ENCODE data around the gene DEAF1.
"Not testable (repeated sequence)": the region's sequence is repeated elsewhere in the genome, so short reads cannot be mapped to it uniquely, and the experiment has no call there.

Gene DEAF1

GRCh38 chr11:679271-680207, 15.5 kb downstream of the DEAF1 start:
- DNase-seq = no peak

DNA sequence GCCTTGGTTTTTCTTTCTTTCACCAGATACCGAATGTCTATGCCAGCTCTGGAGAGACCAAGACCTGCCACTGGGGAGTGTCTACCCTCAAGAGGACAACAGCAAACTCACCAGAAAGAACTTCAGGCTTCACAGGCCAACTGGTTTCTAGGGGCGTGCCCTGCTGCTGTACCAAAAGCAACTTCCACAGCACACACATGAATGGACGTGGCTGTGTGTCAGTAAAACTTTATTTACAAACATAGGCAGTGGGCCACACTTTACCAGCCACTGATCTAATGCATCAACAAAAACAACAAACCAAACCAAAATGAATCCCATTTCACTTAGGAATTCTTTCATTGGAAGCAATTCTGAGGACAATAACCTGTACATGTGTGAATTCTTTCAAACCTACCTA, 16.7 kb downstream of the DEAF1 start:
- no peak for DNase-seq

DNA sequence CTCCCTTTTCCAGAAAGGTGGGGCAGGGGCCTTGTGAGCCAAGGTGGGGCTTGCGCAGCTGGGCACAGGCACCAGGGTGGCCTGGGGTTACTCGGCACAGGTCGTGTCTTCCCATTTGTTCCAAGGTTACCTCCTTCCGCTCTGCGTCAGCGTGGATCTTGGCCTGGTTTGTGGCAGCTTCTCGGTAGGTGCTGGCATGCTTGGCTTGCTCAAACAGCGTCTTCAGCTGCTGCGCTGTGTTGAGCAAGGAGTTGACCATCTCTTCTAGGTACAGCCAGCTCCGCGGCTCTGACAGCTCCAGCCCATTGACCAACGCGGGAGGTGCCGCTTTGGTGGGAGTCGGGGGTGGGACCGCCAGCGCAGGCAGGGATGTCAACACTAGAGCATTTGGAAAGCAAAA, 20.6 kb downstream of the DEAF1 start:
- no peak for DNase-seq

DNA sequence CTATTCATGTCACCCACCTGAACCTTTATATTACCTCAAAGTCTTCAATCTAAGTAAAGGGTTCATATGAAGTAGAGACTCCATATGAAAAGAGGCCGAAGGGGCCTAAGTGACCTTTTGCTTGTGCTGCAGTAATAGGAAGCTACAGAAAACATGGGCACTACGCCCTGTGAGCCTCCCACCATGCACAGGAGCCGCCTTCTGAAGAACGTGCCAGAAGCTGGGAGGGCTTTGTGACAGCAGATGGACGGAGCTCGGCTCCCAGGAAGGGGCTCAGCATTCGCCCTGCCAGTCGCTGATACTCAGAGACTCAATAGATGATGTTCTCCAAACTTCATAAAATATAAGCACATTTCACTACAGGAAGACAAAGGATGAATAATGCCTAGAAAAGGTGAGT, 21.2 kb downstream of the DEAF1 start:
- no peak for DNase-seq

DNA sequence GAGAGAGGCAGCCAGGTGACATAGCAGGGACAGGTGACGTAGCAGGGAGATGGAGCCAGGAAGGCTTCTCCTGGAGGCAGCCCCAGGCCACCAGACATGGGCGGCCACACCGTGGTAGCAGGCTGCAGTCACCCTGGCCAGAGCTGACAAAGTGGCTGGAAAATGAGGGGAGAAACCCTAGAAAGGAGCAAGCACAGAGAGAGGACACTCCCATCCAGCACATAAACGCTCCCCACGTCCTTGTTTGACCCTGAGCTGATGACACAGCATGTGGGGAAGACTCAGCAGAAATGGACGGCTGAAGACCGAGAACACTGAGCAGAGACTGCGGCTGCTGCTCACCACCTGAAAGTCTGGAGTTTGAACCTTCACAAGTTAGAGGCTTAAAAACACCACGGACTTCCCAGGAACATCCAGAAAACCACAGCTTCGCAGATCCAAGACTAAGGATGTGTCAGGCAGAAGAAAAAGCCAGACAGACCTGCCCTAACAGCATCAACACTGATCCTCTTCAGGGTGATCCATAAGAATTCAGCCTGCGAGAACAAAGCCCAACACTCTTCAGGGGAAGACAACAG, 29.2 kb downstream of the DEAF1 start:
- DNase-seq = no peak

DNA sequence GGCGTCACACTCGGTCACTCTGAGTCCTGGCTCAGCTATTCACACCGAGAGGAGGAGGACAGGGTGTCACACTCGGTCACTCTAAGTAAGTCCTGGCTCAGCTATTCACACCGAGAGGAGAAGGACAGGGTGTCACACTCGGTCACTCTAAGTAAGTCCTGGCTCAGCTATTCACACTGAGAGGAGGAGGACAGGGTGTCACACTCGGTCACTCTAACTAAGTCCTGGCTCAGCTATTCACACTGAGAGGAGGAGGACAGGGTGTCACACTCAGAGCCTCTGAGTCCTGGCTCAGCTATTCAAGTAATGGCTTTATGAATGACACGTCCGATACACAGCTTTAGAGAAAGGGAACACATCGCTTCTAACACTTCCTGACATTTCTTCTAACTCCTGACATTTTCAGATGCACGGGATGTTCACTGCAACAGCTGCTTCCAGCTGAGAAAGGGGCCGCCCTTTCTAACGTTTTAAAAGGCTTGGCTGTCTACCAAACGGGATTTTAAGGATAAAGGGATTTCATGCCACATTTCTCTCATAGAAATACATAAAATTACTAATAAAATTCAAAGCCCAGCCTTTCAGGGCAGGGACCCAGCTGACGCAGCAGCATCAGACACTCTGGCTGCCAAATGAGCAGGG, 29.8 kb downstream of the DEAF1 start:
- DNase-seq = no peak

DNA sequence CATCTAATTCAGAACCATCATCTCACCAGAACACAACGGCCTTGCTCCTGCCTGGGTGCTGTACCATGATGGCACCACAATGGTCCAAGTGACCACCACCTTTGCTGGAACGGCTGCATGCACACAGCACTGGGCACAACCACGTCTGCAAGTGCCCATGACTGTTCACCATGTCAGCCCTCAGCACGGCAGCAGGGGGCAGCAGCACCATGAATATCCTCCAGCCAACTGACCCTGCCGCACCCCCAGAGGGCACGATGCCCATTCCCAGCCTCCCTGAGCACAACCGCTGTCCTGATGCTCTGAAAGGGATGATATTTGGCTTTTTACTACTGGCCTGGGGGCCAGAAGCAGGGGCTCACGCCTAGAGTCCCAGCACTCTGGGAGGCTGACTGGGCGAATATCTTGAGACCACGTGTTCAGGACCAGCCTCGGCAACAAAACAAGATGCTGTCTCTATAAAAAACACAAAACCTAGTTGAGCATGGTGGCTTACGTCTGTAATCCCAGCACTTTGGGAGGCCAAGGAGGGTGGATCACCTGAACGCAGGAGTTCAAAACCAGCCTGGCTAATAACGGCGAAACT, 32.2 kb downstream of the DEAF1 start:
- peak in 1 of 2 experiments; percentile 10 for DNase-seq

DNA sequence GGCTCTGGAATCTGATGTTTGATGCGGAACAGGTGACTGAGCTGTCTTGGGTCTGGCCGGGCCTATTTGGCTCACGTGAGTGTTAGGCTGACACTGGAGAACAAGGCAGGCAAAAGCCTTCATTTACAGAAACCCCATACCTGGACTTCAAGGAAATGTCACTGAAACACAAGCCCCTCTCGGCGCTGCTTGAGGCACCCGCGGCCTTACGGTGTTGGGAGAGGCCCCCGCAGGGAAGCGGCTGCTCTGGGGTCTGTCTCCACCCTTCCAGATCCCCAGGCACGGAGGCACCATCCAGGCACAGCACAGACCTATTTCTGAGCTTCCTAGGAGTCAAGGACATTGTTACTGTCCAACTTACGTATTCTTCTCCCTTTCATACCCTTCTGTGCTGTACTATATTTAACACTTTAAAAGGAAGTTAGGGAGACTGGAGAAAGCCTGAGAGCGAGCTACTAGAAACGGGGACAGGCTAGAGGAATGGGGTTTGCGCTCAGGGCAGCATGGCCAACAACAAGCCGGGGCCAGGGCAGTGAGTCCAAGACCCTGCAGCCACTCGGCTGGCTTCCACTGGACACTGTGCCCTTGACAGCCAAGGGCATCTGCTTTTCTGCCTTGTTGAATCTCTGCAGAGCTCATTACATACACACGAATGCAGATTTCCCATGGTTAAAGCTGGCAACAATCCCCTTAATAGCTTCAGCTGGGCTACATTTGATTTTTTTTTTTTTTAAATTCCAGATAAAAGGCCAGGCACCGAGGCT, 34.2 kb downstream of the DEAF1 start:
- no peak for DNase-seq

DNA sequence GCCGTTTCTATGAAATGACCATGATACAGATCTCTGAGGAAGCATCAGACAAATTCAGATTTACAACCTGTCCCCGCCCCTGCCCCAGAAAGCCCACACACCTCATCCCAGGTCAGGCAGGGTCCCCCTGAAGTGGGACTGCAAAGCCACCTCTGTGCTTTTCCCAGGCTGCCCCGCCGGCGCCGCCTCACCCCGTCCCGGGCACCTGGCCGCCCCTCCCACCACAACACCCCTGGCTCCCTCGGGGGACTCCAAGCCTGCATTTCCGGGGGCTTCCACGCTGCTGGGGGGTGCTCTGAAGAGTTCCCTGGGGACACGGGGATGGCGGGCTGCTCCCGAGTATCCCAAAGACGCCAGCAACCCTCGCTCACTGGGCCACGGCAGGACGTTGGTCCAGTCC, 34.7 kb downstream of the DEAF1 start:
- no peak for DNase-seq

- no peak for DNase-seq
Observed at GRCh38 chr11:659532-660085, 35.4 kb downstream of the DEAF1 start.

DNA sequence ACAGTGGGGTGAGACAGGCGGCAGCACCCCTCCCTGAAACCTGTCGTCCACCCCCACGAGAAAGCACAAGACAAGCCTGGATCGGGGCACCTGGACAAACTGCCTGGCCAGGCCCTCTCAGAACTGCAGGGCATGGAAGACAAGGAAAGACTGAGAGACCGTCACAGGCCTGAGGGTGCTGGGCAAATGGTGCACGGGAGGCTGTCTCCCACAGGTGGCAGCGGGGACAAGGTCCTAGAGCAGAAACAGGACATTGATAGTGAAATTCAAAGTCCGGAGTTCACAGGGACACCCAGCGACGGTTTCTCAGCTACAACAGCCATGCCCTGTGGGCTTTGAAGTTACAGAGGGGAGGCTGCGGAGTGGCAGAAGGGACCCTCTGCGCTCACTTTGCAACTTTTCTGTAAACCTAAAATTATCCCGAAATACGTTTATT, 37.3 kb downstream of the DEAF1 start:
- no peak for DNase-seq

DNA sequence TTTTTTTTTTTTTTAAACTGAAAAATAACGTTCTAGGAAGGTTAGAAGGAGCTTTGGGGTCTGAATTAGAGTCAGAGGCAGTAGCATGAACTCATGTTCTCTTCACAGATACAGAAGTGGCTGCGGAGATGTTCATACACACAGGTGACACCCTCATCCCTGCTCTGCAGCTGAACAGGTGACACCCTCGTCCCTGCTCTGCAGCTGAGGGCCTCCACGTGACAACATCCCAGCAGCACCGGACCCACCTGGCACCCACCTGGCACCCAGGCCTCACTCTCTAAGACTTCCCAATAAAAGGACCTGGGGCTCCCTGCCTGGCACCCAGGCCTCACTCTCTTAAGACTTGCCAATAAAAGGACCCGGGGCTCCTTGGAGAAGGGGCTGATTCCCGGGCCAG, 38.2 kb downstream of the DEAF1 start:
- DNase-seq = no peak

DNA sequence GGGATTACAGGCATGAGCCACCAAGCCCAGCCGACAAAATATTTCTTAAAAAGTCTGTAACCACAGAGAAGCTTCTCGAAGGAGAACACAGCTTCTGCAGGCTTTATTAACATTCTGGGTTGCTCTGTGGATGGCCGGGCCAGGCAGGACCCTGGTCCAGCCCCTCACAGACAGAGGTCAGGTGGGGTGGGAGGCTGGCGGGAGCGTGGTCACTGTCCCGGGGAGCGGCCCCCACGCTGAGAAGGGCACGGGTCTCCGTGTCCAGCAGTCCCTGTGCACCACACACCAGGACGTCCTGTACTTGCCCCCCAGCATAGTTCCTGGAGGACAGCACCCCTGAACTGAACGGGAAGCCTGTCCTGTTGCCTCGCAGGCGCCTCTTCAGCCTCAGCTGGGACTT, 38.6 kb downstream of the DEAF1 start:
- DNase-seq = no peak

DNA sequence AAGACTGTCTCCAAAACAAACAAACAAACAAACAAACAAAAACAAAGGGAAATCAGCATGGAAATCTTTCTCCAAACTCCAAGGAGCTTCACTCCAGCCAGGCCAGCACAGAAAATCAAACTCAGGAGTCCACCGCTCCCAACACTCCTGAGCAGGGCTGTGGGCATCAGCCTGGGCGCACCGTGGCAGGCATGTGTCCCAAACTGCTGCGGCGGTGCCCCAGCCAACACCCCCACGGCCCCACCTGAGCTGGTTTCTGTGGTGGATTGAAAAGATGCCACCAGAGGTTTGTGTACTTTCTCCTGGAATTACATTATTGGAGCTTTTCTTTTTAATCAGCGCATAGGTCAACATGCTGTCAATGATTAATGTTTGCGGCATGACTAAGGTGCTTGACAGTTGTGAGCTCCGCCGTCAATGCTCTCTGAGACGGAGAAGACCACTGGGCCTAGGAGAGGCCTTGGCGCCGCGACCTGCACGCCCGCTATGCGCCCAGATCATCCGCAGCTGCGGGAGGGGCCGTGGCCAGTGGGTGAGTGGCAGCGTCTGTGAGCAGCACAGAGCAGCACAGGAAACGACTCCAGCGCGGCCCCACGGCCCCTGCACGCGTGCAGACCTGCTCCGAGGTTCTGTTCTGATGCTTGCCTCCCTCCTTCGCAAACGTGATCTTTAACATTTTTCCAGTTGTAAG, 39.8 kb downstream of the DEAF1 start:
- no peak for DNase-seq

DNA sequence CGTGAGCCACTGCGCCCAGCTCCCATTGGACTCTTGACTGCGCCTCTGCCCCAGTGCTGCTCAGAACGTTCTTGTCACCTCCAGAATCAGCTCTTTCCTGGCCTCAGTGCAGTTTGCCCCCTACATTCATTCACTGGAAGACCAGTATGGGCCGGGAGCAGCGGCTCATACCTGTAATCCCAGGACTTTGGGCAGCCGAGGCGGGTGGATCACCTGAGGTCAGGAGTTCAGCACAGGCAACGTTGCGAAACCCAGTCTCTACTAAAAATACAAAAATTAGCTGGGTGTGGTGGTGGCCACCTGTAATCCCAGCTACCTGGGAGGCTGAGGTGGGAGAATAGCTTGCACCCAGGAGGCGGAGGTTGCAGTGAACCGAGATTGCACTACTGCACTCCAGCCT, 40.6 kb downstream of the DEAF1 start:
- DNase-seq = not testable (repeated sequence)

DNA sequence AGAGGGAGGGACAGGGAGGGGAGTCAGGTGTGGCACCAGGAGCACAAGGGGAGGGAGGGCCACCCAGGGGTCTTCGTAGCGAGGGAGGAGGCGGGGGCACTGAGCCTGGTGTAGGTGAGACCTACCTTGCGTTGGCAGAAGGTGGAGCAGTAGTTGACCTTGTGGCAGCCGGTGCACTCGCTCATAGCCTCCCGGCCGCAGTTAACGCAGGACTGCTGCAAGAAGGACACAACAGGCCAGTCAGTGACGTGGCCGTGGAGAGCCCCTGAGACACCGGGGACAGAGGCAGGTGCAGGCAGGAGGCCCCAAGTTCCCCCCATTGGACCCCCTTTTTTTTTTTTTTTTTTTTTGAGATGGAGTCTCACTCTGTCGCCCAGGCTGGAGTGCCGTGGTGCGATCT, 41.2 kb downstream of the DEAF1 start:
- DNase-seq = no peak

DNA sequence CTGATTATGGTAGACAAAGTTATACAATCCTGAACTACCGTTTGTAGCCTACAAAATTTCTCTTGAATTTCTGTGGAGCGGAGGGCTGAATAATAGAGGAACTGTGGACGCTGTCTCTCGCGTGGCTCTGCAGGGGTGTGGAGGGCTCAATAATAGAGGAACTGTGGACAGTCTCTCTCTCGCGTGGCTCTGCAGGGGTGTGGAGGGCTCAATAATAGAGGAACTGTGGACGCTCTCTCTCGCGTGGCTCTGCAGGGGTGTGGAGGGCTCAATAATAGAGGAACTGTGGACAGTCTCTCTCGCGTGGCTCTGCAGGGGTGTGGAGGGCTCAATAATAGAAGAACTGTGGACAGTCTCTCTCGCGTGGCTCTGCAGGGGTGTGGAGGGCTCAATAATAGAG, 41.9 kb downstream of the DEAF1 start:
- not testable (repeated sequence) for DNase-seq

DNA sequence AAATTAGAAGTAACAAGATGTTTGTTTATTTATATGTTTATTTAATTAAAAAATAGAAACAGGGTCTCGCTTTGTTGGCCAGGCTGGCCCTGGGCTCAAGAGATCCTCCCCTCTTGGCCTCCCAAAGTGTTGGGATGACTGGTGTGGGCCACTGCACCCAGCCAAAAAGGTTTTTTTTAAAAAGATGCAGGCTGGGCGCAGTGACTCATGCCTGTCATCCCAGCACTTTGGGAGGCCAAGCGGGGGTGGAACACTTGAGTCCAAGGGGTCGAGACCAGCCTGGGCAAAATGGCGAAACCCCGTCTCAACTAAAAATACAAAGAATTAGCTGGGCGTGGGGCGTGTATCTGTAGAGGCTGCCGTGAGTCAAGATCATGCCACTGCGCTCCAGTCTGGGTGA, 44.5 kb downstream of the DEAF1 start:
- DNase-seq = no peak

DNA sequence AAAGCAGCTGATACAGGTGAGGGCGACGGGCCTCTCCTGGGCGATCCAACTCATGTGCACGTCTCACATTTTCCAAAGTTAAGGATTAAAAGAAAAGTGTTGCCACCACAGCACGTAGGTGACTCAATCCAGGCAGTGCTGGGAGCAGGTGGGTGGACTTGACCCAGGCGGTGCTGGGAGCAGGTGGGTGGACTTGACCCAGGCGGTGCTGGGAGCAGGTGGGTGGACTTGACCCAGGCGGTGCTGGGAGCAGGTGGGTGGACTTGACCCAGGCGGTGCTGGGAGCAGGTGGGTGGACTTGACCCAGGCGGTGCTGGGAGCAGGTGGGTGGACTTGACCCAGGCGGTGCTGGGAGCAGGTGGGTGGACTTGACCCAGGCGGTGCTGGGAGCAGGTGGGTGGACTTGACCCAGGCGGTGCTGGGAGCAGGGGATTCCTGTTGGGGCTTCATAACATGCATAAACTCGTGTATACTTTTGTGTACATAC, 47.3 kb downstream of the DEAF1 start:
- not testable (repeated sequence) for DNase-seq

- no peak for DNase-seq
Observed at GRCh38 chr11:646214-646613, 48.8 kb downstream of the DEAF1 start.

DNA sequence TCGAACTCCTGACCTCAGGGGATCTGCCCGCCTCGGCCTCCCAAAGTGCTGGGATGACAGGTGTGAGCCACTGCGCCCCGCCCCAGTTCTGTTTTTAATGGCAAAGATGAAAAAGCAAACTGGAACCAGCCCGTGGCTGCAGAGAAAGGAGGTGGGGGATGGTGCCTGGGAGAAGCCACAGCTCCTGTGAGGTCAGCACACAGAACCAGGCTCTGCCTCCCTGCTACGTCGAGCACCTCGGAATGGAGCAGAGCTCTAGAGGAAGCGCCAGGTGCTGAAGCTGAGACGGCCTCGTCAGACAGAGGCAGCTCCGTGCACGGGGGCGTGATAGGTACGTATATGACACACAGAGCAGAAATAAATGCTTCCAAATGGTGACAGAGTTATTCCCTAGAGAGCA, 49.5 kb downstream of the DEAF1 start:
- DNase-seq = no peak
